Stimulated activated CD4-positive, alpha-beta T cell treated with anti-CD3 and anti-CD28 coated beads, Interleukin-4, amount 100 ng/mL, for 1 hour (primary cell): ENCODE results near the gene C1orf226.

Source experiments
- DNase-seq: peaks from one replicate; pipeline ENCODE4 v3.0.0-alpha.2; 2020

Gene C1orf226

GRCh38 chr1:162385702-162386101 lies 4.2 kb downstream of the C1orf226 start:
- no peak for DNase-seq

GRCh38 chr1:162386292-162387225 lies 5.0 kb downstream of the C1orf226 start:
- DNase-seq: no peak

GRCh38 chr1:162387226-162388082 lies 5.9 kb downstream of the C1orf226 start:
- no peak for DNase-seq

GRCh38 chr1:162388083-162388594 lies 6.6 kb downstream of the C1orf226 start:
- DNase-seq: no peak

- DNase-seq: no peak
These were observed 7.1 kb downstream of the C1orf226 start for GRCh38 chr1:162388615-162389014.

GRCh38 chr1:162389021-162389818 lies 7.7 kb downstream of the C1orf226 start:
- DNase-seq: no peak

- no peak for DNase-seq
These were observed 8.4 kb downstream of the C1orf226 start for GRCh38 chr1:162389971-162390370.

GRCh38 chr1:162390396-162391185 lies 9.1 kb downstream of the C1orf226 start:
- DNase-seq: no peak

GRCh38 chr1:162391790-162392563 lies 10.4 kb downstream of the C1orf226 start:
- no peak for DNase-seq

GRCh38 chr1:162396201-162396906 lies 14.8 kb downstream of the C1orf226 start:
- no peak for DNase-seq

GRCh38 chr1:162397039-162397448 lies 15.5 kb downstream of the C1orf226 start:
- no peak for DNase-seq

- no peak for DNase-seq
These were observed 16.5 kb downstream of the C1orf226 start for GRCh38 chr1:162397943-162398560.

- no peak for DNase-seq
These were observed 17.6 kb downstream of the C1orf226 start for GRCh38 chr1:162398999-162399580.

- no peak for DNase-seq
These were observed 19.3 kb downstream of the C1orf226 start for GRCh38 chr1:162400790-162401355.

- DNase-seq: no peak
These were observed 23.1 kb downstream of the C1orf226 start for GRCh38 chr1:162404550-162405160.

GRCh38 chr1:162405800-162406199 lies 24.3 kb downstream of the C1orf226 start:
- DNase-seq: no peak

GRCh38 chr1:162406811-162407210 lies 25.3 kb downstream of the C1orf226 start:
- no peak for DNase-seq

GRCh38 chr1:162407539-162407938 lies 26.0 kb downstream of the C1orf226 start:
- no peak for DNase-seq

GRCh38 chr1:162412002-162412401 lies 30.5 kb downstream of the C1orf226 start, which contains the start of gene SH2D1B:
SH2D1B (minus strand) TSS chr1:162412136; CDS start chr1:162412016, 120 bp downstream.
- no peak for DNase-seq
